GM18861 (cell line): ENCODE measurements around the gene COMMD7.
"Not testable (repeated sequence)": the region's sequence is repeated elsewhere in the genome, so short reads cannot be mapped to it uniquely, and the experiment has no call there.

Experiments
- ATAC-seq: cut with Tn5 transposase; IDR thresholded peaks from one replicate; pipeline ENCODE4 v1.9.1; 2021; ENCODE audit not compliant: unreplicated experiment

The COMMD7 gene

DNA sequence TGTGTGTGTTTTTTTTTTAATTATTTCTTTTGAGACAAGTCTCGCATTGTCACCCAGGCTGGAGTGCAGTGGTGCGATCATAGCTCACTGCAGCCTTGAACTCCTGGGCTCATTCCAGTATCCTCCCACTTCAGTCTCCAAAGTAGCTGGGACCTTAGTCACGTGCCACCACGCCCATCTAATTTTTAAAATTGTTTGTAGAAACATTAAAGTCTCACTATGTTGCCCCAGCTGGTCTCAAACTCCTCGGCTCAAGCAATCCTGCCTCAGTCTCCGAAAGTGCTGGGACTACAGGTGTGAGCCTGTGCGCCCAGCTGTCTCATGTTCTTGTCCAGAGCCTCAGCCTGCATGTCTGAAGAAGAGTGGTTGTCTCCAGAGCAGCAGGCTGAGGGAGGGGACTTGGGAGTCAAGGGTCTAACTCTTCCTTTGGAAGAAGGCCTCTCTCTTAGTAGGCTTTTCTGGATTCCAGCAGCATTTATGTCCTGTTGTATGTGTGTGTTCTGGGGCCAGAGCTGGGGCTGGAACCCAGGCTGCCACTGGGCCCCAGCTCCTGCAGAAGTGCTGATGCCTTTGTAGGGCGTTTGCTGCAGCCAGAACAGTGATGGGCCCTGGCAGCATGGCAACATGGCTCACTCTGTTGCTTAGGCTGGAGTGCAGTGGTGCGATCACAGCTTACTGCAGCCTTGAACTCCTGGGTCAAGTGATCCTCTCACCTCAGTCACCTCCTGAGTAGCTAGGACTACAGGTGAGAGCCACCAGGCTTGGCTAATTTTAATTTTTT lies 24.3 kb upstream of the COMMD7 start:
- no peak for ATAC-seq

DNA sequence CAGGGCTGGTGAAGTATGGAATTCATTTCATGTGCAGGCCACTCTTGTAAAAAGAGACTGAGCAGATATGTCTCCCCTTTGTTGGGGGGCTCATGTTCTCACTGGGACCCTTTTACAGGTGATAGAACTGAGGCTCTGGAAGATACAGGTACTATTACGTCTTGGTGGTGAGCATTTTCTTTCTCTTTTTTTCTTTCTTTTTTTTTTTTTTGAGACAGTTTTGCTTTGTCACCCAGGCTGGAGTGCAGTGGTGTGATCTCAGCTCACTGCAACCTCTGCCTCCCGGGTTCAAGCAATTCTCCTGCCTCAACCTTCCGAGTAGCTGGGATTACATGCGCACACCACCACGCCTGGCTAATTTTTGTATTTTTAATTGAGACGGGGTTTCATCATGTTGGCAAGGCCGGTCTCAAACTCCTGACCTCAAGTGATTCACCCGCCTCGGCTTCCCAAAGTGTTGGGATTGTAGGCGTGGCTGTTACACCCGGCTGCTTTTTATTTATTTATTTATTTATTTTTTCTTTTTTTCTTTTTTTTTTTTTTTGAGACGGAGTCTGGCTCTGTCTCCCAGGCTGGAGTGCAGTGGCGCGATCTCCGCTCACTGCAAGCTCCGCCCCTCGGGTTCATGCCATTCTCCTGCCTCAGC lies 22.1 kb upstream of the COMMD7 start:
- not testable (repeated sequence) for ATAC-seq

DNA sequence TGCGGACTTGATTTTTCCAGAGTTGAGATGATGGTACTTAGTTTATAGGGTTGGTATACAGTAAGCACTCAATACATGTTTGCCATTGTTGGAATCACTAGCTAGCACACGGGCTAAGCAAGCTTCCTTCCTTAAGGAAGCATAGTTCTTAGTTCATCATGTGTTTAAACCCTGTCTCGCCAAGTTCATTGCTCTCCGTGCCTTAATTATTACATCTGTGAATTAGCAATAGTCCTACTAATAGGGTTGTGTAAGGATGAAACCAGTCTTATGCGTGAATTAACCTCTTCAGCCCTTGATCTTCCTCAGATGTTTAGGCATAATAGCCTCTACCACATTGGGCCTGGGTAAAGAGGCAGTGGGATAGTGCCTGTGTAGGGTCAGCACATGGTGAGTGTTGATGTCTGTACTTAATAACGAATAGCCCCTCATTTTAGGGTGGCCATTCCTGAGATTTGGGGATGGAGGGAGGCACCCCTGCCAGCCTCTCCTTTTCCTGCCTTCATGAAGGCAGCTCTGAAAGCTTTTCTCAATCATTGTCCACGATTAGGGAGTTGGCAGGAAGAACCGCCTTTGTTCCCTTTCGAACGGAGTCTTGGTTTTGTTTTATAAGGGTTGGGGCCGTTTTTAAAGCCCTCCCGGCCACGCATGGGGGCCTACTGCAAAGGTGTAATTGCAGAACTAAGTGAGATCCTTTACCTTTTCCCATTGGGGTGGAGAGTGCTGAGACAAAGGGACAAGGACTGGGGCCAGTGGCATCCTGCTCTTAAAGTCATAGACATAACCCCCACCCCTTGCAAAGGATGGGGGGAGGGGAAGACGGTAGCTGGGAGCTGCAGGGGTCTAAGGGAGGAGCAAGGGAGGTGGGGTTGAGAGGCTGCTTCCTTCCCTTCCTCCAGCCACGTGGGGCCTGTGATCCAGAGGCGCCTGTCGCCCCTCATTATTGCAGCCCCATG lies 21.0 kb upstream of the COMMD7 start:
- ATAC-seq, result no peak

DNA sequence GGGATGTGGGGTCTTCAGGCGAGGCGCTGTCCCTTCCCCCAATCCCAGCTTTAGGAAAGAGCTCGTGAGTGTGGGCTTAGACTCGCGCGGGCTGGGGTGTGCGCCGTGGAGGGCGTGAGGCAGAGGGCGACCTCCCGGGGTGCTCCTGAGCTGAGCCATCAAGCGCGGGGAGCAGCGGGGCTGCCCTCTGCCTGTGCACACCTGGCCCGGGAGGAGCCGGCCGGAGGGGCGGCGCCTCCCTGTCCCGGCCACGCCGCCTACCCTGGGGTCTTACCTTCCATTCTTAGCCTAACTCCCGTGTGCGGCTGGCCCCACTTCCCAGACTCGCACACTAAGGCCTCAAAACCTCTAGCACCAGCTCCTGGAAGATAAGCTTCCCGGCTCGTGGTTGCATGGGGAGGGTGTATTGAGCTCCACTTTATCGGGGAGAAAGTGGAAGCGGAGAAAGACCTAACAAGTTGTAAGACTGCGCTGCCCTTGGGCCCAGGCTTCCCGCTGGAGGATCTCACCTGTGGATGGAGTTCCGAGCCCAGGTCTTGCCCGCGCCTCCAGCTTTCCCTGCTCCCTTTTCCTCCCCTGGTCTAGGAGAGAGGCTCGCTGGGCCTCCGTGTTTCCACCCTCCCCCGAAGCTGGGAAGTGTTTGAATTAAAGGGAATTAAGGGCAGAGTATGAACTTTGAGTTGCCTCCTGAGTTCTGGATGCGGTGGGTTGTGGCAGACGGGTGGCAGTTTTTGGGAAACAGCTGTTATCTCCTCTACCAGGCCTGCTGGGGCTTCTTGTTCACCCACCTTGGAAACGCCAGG lies 20.1 kb upstream of the COMMD7 start:
- no peak for ATAC-seq

DNA sequence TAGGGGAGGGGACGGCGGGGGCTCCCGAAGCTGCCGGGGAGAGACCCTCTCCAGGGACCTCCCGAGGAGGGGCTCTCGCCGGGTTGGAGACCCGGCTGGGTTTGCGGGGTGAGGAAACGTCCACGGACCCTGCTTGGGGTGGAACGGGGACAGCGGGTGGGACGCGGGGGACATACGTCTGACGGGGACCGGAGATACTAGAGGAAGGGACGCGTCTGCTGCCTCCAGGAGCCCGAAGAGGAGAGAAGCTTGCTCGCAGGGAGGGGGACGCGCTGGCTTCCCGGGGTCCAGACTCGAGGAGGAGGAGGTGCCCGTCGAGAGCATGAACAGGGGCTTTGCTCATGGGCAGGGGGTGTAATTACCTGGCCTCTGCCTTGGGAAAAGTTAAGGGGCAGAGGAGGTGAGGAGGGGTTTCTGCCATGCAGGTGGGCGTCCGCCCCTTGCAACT lies 19.5 kb upstream of the COMMD7 start:
- ATAC-seq, result no peak

DNA sequence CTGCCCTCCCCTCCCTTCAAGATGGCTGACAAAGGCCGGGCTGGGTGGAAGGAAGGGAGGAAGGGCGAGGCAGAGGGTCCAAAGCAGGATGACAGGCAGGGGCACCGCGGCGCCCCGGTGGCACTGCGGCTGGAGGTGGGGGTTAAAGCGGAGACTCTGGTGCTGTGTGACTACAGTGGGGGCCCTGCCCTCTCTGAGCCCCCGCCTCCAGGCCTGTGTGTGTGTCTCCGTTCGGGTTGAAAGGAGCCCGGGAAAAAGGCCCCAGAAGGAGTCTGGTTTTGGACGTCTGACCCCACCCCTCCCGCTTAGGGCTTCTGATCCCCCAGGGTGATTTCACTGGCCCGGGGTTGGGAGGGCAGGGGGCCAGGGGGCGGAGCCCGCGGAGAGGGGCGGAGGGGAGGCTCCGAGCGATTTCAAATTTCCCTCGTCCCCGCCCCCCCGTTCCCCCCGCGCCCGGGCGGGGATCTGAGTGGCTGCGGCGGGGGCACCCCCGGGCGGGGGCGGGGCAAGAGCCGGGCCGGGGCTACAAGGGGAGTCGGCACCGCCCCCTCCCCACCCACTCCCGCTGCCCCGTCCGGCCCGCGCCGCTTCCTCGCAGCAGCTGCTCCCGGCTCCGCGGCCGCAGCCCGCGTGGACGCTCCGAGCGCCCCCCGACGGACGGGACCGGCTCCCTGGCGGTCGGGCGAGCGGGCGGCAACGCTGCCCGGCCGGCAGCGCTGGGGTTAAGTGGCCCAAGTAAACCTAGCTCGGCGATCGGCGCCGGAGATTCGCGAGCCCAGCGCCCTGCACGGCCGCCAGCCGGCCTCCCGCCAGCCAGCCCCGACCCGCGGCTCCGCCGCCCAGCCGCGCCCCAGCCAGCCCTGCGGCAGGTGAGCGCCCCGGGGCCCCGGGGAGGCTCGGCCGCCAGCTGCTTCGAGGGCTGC lies 18.8 kb upstream of the COMMD7 start, which contains the start of gene DNMT3B:
TSS of gene DNMT3B (plus strand) at position 555 of the 923 bp plus-strand sequence. CDS start 17,939 bp downstream, outside the sequence.
- ATAC-seq, result peak; percentile 72

DNA sequence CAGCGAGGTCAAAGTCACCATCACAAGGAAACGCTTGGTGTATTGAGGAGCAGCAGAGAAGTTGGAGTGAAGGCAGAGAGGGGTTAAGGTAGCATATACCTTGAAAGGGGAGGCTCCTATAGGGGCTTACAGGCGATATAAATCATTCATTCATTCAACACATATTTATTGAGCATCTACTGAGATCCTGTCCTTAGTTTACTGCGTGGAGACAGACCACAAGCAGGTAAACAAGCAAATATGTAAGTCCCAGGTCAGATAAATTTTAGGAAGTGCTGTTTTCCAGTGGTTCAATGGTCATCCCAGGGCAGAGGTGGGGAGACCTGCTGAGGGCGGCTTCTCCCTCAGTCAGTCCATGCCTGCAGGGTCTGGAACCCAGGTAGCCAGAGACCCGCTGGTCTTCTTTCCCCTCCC lies 18.2 kb upstream of the COMMD7 start:
- no peak for ATAC-seq

DNA sequence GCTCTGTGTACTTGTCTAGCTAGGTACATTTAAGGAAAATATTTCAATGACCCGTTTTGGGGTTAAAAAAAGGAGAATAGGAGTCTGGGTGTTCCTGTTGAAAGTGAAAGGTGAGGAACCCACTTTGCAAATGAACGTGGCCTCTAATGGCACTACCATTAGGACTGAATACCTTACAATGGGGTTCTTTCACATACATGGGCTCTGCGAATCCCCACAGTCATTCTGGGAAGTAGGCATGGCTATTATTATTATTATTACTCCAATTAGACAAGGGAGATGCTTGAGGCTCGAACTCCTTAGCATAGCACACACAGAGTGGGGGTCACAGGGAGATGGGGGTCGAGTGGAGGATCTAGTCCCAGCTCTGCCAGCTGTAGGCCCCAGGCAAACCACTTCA lies 12.9 kb upstream of the COMMD7 start:
- ATAC-seq, result no peak

DNA sequence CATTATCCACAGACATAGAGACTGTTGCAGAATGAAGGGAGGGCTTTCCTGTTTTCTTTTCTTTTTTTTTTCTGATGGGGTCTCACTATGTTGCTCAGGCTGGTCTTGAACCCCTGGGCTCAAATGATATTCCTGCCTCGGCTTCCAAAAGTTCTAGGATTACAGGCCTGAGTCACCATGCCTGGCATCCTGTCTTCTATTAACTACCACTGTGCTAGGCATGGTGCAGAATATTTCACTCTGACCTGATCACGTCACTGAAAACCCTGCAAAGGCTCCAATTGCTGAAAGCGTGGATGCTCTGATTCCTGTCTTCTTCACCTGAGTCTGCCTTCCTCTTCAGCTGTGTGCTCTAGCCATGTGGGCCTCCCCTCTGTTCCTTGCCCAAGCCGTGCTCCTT lies 10.5 kb upstream of the COMMD7 start:
- no peak for ATAC-seq

DNA sequence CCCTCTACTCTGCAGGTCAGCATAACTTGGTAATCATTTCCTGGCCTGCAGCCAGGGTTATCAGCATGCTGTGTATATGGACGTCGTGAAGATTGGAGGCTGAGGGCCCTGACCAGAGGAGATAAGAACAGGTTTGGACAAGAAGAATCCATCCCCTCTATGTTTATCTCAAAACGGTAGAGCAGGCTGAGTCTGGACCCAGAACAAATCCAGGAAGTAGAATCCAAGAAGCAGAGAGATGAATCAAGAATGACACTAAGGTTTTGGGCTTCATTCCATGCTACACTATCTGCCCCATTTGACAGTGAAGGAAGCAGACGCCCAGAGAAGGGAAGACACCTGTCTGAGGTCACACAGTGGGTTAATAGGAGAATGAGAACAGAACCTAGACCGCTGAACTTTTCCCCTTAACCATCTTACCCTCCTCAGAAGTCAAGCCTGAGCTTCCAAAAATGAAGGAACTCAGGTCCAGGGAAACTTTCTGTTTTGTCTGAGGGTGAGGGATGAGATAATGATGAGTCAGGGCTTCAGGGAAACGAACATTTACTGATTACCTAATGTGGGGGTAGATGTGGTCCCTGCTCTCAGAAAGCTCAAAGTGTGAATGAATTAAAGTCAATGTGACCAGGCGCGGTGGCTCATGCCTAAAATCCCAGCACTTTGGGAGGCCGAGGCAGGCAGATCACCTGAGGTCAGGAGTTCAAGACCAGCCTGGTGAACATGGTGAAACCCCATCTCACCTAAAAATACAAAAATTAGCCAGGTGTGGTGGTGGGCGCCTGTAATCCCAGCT lies 9.4 kb upstream of the COMMD7 start:
- no peak for ATAC-seq

DNA sequence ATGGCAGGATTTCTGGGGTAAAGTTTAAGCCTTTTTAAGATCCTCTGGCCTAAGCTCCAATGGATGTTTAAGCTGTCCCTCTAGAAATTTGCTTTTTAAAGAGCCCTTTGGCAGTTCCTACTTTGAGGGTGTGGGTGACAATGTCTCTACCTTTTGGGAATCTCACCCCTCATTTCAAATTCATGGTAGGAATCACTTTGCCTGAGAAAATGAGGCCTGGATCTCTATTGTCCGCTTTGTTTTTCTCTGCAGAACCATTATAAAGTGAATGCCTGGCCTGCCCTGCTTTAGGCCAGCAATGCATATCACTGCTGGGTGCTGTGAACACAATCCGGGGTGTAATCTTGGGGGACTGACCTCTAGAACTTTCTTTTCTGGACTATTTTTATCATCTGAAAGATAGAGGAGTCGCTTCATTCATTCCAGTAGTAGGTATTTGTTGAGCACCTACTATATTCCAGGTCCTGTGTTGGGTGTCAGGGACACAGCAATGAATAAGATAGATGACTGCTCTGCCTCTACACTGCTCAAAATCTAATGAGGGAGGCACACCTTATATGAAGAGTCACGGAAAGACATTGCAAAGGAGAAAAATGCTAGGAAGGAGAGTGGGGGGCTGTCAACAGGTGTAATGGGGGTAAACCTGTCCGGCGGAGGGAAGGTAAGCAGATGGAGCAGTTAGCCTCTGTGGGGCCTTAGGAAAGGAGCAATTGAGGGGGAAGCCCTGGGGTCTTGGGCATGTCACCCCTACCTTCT lies 8.6 kb upstream of the COMMD7 start:
- ATAC-seq, result no peak

DNA sequence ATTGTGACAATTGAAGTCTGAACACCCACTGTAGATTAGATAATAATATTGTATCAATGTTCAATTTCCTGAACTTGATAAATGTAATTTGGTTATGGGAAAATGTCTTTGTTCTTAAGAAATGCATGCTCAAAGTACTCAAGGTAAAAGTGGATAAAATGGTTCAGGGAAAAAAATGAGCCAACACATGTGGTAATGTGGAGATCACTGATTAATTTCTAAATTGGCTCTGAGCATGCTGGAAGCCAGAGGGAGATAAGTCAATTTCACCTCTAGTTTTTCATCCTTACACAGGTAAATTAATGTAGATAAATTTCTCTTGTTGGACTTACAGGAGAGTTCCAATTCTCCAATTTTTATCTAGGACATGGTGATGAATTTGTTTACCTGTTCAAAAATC lies 8.0 kb upstream of the COMMD7 start:
- no peak for ATAC-seq

DNA sequence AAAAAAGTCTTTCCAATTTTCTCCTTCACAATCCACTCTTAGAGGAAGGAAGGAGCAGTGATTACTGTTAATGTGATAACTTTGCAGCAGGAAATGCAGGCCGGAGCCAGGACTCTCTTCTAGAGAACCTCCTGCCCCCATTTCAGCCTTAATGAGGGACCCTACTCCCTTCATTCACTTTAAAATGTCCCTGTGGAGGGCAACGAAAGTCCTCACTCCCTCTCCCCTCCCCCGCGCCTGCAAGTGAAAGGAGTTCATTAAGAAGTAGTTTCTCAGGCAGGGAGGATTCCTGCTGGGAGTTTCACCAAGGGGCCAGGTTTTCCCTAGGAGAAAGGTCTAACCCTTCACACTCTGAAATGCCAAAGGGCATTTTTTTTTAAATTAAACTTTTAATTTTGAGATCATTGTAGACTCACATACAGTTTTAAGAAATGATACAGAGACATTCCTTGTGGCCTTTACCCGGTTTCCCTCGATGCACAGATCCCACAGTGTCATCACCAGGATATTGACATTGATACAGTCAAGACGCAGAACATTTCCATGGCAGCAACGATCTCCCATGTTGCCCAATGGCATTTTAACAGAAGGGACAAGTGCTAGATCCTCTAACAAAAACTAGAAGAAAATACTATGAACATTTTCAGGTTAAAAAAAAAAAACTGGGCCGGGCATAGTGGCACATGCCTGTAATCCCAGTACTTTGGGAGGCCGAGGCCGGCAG lies 6.8 kb upstream of the COMMD7 start:
- no peak for ATAC-seq

DNA sequence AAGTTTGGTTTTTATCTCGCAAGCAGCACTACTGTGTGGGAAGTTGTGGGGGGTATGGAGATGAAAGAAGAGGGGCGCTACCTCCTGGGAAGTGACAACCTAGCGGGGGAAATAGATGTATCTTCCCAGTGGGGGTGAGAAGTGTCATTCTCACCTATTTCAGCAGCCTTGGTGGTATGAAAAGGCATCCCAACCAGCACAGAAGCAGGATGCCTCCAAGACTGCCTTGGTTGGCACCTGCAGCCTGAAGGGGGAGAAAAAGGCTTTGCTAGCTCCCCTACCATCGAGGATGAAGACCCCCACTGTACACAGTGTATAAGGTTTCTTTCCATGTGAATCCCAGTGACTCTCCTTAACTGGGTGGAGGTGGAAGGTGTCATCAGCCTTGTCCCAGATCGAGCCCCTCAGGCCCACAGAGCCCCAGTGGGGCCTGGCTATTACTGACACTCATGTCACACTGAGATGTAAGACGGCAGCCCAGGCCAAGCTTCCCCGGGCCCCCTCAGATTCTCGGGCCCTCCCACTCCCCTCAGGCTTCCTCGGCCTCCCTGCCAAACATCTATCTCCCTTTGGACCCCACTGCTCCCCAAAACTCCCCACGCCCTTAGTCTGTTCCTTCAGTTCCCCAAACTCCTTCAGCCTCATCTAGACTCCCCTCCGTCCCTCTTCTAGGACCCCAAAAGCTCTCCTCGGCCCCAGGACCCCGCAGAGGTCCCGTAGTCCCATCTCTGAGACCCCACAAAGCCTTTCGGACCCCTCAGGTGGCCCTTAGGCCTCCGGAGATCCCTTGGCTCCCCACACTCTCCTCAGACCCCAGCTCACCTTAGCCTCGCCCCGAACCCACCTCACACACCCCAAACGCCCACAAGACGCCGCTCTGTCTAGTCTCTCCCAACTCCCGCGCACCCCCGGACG lies 688 bp downstream of the COMMD7 start:
- ATAC-seq, result no peak

DNA sequence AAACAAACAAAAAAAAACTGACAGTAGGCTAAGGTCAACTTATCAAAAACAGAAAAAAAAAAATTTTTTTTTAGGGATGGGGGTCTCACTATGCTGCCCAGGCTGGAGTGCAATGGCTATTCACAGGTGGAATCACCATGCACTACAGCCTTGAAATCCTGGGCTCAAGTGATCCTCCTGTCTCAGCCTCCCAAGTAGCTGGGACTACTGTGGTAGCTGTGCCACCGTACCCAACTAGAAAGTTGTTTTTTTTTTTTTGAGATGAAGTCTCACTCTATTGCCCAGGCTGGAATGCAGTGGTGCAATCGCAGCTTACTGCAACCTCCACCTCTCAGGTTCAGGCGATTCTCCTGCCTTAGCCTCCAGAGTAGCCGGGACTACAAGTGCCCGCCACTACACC lies 2.1 kb downstream of the COMMD7 start:
- no peak for ATAC-seq
